NCI-H345 (cell line): Measurements from ENCODE around the gene MYLK.
A peak's percentile ranks its signal among the peaks of the same experiment; 100 is the strongest.
"Not testable (repeated sequence)": the region's sequence is repeated elsewhere in the genome, so short reads cannot be mapped to it uniquely, and the experiment has no call there.

ENCODE experiments used
- DNase-seq: peaks from one replicate; lab custom pipeline; 2025; lab: John Stamatoyannopoulos, UW

Gene MYLK

DNA sequence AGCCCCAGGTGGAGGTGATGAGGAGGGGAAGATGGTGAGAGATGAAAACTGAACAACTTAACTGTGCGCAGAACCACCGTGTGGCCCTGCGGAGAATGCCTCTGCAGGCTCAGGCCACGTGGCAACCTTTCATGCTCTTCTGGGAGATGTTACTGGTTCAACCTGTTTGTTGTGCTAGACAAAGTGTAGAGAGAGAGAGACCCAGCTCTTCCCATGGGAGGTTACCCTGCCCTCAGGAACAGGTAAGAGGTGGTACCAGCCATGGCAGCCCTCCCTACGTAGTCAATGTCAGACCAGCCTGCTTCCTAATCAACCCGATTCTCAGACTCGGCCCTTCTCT, 262.3 kb downstream of the MYLK start:
- no peak for DNase-seq

- no peak for DNase-seq
These were observed 262.8 kb downstream of the MYLK start for GRCh38 chr3:123621186-123621849.

DNA sequence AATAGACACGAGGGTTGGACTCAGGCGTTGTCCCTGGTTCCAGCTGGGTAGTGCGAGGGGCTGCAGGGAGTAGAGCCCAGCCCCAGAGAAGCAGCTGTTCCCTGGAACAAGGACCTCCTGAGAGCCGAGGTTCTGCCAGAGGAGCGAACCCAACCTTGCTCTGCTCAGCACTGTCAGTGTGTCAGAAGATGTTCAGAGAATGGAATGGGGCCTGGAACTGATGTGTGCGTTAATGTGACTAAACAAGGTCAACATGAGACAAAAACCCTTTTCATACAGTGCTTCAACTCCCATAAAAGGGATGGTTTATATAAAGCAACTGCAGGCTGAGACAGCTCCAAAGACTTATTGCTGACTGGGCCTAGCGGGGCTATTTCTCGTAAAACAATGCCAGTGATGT, 263.8 kb downstream of the MYLK start:
- no peak for DNase-seq

DNA sequence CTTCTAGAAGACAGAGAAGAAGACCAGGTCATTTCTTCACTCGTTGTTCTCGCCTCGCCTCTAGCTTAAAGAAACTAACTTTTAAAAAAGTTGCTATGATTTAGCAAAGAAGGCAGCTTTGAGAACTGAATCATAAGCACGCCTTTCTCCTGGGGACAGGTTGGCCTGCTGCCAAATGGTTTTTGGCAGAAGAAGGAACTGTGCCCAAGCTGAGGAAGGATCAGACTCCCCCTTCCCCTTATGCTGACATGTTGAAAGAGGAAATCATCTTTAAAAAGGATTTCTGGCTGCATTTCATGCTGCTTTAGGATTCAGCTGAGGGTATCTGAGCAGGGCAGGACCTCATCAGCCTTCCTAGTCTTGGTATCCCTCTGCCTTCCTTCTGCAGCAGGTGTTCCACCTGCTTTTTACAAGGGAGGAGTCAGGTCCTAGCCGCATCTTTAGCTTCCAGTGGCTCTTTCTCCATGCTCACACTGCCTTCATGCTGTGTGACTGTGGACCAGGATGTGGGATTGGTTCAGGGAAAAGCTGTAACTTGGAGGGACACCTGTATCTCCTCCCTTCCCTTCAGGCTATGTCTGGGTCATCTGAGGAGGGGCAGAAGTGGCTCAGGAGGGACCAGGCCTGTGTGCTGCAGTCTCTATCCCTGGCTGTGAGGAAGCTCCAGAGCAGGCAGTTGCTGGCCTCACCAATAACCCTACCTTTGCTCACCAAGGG, 265.2 kb downstream of the MYLK start:
- DNase-seq: peak; percentile 32

DNA sequence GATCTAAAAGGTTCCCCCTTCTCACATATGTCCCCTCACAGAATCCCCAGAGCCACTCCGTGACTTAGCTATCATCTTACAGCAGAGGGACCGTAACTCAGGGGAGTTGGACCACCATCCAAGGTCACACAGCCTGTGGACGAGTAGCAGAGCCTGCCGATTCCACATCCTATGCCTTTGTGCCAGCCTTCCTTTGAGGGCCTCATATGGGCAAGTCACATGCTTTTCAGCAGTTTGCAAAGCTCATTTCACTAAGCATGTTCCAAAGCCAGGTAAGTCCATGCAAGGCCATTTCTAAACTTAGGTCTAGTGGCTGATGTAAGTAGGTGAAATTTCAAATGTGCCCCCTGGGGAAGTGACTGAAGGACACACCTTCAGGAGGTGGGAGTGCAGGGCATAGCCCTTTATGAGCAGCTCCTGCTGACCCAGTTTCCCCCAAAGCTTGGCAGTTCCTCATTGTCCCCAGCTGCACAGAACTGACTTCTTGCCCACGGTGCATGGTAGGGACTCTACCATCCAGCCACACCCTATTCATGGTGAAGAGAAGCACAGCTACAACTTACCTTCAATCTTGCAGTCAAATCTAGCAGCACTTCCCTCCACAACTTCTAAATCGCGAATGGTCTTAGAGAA, 265.9 kb downstream of the MYLK start:
- no peak for DNase-seq

- no peak for DNase-seq
These were observed 267.5 kb downstream of the MYLK start for GRCh38 chr3:123616593-123616992.

GRCh38 chr3:123613543-123613942, 270.6 kb downstream of the MYLK start:
- DNase-seq: no peak

- DNase-seq: not testable (repeated sequence)
These were observed 272.5 kb downstream of the MYLK start for GRCh38 chr3:123611674-123612073.

- no peak for DNase-seq
These were observed 273.1 kb downstream of the MYLK start for GRCh38 chr3:123611082-123611481.

GRCh38 chr3:123610331-123610730, 273.8 kb downstream of the MYLK start:
- DNase-seq: peak; percentile 26

- no peak for DNase-seq
These were observed 275.1 kb downstream of the MYLK start for GRCh38 chr3:123609063-123609462.

GRCh38 chr3:123608263-123608937, 275.7 kb downstream of the MYLK start:
- no peak for DNase-seq

GRCh38 chr3:123606527-123606926, 277.6 kb downstream of the MYLK start:
- DNase-seq: no peak

DNA sequence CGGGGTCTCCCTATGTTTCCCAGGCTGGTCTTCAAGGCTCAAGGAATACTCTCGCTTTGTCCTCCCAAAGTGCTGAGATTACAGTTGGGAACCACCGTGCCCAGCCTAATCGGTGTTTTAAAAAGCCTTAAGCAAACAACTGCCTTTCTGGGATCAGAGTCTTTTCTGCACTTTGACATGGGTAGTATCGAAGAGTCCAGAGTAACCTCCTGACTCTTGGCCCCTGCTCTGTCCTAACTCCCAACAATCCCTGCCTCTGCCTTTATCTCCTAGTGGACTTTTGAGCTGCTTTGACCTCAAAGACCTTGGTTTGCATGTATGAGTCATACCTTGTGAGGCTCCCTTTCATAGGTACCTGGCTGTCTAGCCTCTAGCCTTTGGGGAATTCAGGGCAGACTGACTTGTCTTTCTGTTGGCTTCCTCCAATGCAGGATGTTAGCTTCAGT, 278.3 kb downstream of the MYLK start:
- DNase-seq: no peak

GRCh38 chr3:123603153-123603552, 281.0 kb downstream of the MYLK start:
- not testable (repeated sequence) for DNase-seq

DNA sequence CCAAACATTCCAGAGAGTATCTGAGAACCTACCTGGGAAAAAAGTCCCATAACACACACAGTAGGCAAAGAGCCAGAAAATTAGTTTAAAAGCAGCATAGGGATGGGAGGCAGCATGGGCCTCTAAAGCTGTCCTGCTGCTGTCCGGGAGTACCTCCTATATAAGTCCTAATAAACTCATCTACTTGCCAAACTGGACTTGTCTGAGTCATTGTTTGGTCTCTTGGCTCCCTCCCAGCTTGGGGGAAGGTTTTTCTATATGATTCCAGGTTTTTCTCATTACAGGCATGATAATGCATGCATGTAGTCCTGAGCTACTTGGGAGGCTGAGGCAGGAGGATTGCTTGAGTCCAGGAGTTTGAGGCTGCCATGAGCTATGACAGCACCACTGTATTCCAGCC, 281.8 kb downstream of the MYLK start:
- DNase-seq: no peak

- not testable (repeated sequence) for DNase-seq
These were observed 283.3 kb downstream of the MYLK start for GRCh38 chr3:123600863-123601262.

DNA sequence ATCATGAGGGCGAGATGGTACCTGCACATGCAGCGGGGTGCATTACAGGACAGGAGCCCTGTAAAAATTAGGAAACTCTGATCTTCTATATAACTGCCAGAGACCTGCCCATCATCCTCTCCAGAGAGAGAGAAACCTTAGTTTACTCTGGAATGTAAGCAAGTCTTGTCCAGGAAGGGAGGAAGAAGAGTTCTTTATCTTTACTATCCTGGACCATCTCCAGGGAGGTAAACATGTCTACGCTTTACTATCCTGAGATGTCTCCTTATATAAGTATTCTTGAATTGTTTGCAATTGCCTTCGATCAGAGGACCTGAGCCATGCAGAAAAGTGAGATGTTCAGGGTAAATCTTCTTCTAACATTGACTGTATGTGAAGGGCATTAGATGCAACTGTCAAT, 286.6 kb downstream of the MYLK start:
- DNase-seq: no peak

DNA sequence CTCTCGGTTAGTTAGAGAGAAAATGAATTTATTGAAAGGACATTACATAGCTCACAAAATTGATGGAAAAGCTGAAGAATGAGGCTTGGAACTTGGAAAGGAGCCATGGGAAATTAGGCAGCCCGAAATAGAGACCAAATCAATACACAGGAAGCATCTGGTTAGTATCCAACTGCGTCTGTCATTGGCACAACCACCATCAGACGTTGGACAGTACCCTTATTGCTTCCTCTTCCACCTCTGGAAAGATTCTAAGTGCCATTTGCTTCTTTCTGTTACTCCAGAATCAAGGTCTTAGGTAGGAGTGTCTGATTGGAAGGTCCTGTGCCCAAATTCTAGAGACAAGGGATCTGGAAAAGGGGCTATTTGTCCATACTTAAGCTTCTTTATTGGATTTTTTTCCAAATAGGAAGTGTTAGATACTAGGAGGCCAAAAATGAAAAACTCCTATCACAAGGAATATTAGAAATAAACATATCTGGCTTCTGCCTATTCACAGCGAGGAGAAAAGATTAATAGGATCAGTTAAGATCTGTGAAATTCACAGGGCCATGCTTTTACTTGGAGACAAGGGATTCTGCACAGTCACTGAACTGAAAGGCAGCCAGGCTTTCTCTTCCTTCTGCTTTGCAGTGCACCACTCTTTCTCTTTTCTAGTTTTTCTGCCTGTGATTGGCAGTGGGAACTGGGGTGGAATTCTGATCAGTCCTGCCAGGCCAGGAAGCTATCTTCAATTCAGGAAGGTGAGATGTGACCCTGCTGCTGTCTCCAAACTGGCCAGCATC, 288.5 kb downstream of the MYLK start:
- DNase-seq: no peak

DNA sequence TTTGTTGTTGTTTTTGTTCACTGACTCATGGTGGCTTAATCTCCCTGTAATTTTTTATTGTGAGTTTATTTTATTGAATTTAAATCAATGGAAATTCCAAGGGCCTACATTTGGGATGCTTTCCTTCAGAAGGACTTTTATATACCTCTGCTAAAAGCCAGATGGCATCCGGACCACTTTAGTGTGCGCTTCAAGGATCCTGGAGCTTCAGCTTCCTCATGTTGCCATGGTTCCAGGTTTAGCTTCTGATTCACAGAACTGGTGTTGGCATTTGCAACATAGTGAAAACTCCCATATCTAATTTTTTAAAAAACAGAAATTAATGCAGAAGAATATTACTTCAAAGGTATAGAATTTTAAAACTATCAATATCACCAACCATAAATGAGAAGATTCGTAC, 290.8 kb downstream of the MYLK start:
- no peak for DNase-seq

- DNase-seq: no peak
These were observed 293.3 kb downstream of the MYLK start for GRCh38 chr3:123590685-123591450.
